GM23338 (cell line): ENCODE measurements around the gene PVALEF. TPM values are rescaled to one million over a fixed set of nuclear protein-coding genes. Genes with fewer than 3 reads are reported as not detected.

Experiments
- ATAC-seq: fragments of 200-7000 bp; cut with Tn5 transposase; 3 replicates; pipeline ENCODE4 v1.9.1; 2020
- DNase-seq: peaks from one replicate; pipeline ENCODE4 v3.0.0-alpha.2; 2015; ENCODE audit warnings: low spot score
- H2AFZ ChIP-seq: fragments of 200-600 bp; sonication (generic); 2 replicates; pipeline ENCODE4 v1.8.0; 2016; ENCODE audit warnings: antibody characterized with exemption, mild to moderate bottlenecking, moderate library complexity
- H3F3A ChIP-seq: fragments of 200-600 bp; sonication (generic); replicated peaks from 2 replicates; pipeline ENCODE4 v1.8.0; 2017; ENCODE audit warnings: antibody characterized with exemption, mixed run types, low read depth
- H3K27ac ChIP-seq: fragments of 200-600 bp; sonication (generic); 2 replicates; pipeline ENCODE4 v1.6.1; 2016; ENCODE audit warnings: low read depth
- H3K27me3 ChIP-seq: fragments of 200-600 bp; sonication (generic); 2 replicates; pipeline ENCODE4 v1.8.0; 2016; ENCODE audit warnings: mild to moderate bottlenecking, mixed run types, moderate library complexity; ENCODE audit not compliant: insufficient read depth
- H3K36me3 ChIP-seq: fragments of 200-600 bp; sonication (generic); 2 replicates; pipeline ENCODE4 v1.8.0; 2016; ENCODE audit warnings: mild to moderate bottlenecking; ENCODE audit not compliant: insufficient read depth
- H3K4me1 ChIP-seq: fragments of 200-600 bp; sonication (generic); 2 replicates; pipeline ENCODE4 v1.8.0; 2016; ENCODE audit warnings: mild to moderate bottlenecking, moderate library complexity; ENCODE audit not compliant: insufficient read depth
- H3K4me2 ChIP-seq: fragments of 200-600 bp; sonication (generic); 2 replicates; pipeline ENCODE4 v1.7.1; 2017; ENCODE audit warnings: mixed run types
- H3K4me3 ChIP-seq: fragments of 200-600 bp; sonication (generic); 2 replicates; pipeline ENCODE4 v1.6.1; 2016; ENCODE audit warnings: mixed run types
- H3K79me2 ChIP-seq: fragments of 200-600 bp; sonication (generic); replicated peaks from 2 replicates; pipeline ENCODE4 v1.8.0; 2017; ENCODE audit warnings: mild to moderate bottlenecking; ENCODE audit not compliant: insufficient read depth
- H3K9me2 ChIP-seq: fragments of 200-600 bp; sonication (generic); 2 replicates; pipeline ENCODE4 v1.8.0; 2017; ENCODE audit not compliant: insufficient read depth
- H4K20me1 ChIP-seq: fragments of 200-600 bp; sonication (generic); replicated peaks from 2 replicates; pipeline ENCODE4 v1.8.0; 2017; ENCODE audit warnings: mild to moderate bottlenecking; ENCODE audit not compliant: insufficient read depth
- H3K27ac Mint-ChIP-seq: 2 replicates; pipeline ENCODE4 v1.8.0; 2020; ENCODE audit warnings: inconsistent platforms, mild to moderate bottlenecking, moderate library complexity, mixed read lengths
- H3K27me3 Mint-ChIP-seq: 3 replicates; pipeline ENCODE4 v1.8.0; 2022; ENCODE audit warnings: low read depth, mild to moderate bottlenecking, moderate library complexity, mixed read lengths, inconsistent platforms; ENCODE audit not compliant: insufficient read depth, poor library complexity
- H3K36me3 Mint-ChIP-seq: 3 replicates; pipeline ENCODE4 v1.8.0; 2021; ENCODE audit warnings: low read depth, mild to moderate bottlenecking, inconsistent platforms, moderate library complexity, mixed read lengths
- H3K4me1 Mint-ChIP-seq: 3 replicates; pipeline ENCODE4 v1.8.0; 2020; ENCODE audit warnings: mild to moderate bottlenecking, inconsistent platforms, mixed read lengths
- H3K4me3 Mint-ChIP-seq: 3 replicates; pipeline ENCODE4 v1.8.0; 2021; ENCODE audit warnings: moderate library complexity, mild to moderate bottlenecking, inconsistent platforms, mixed read lengths
- H3K9me3 Mint-ChIP-seq: 3 replicates; pipeline ENCODE4 v1.8.0; 2020; ENCODE audit warnings: moderate library complexity, mild to moderate bottlenecking, inconsistent platforms, mixed read lengths
- CTCF ChIP-seq, 2 experiments: fragments of 200-600 bp in 1 of 2; sonication (generic) in 1 of 2; conservative IDR thresholded peaks; 2 replicates each; pipeline versions ENCODE4 v1.5.1 to v1.6.1; 2016 to 2017; ENCODE audit warnings: antibody characterized with exemption in 2 of 2, low read depth in 2 of 2, mild to moderate bottlenecking in 2 of 2, moderate library complexity in 1 of 2
- EZH2phosphoT487 ChIP-seq: fragments of 200-600 bp; sonication (generic); IDR thresholded peaks from one replicate; pipeline ENCODE4 v1.8.1; 2018; ENCODE audit warnings: antibody characterized with exemption; ENCODE audit not compliant: unreplicated experiment
- JUNB ChIP-seq: IDR thresholded peaks from one replicate; pipeline ENCODE4 v1.6.1; 2016; ENCODE audit warnings: antibody characterized with exemption; ENCODE audit not compliant: unreplicated experiment
- POLR2AphosphoS5 ChIP-seq: IDR thresholded peaks from 2 replicates; pipeline ENCODE4 v1.6.1; 2016; ENCODE audit warnings: antibody characterized with exemption, low read depth
- ZNF114 ChIP-seq: fragments of 250-450 bp; sonication (Bioruptor Pico); IDR thresholded peaks from 2 replicates; pipeline ENCODE4 v1.5.0; 2020; ENCODE audit warnings: mild to moderate bottlenecking, moderate library complexity
- ZNF331 ChIP-seq: fragments of 250-450 bp; sonication (Bioruptor Pico); IDR thresholded peaks from 2 replicates; pipeline ENCODE4 v1.5.0; 2020; ENCODE audit warnings: low read depth, mild to moderate bottlenecking, moderate library complexity
- polyA plus RNA-seq: library from polyadenylated mRNA; unstranded; fragments of >200 nt; fragmentation: Nextera tagmentation; extraction: Ambion mirVana; gene quantifications from 2 replicates; pipeline ENCODE4 v1.2.1, GENCODE V29; 2016
- total RNA-seq: library from RNA; depleted of rRNA; stranded (reverse); fragments of >200 nt; shearing (Covaris generic); gene quantifications from 2 replicates; pipeline ENCODE4 v1.2.3, GENCODE V29; 2014
- TF ChIP-seq, protein P1 (sequence below): IDR thresholded peaks from 2 replicates; pipeline ENCODE4 v1.6.1; 2016; ENCODE audit warnings: antibody characterized with exemption

The PVALEF gene
- total and polyA plus RNA-seq, 2 experiments from 2014 or later: not detected

DNA sequence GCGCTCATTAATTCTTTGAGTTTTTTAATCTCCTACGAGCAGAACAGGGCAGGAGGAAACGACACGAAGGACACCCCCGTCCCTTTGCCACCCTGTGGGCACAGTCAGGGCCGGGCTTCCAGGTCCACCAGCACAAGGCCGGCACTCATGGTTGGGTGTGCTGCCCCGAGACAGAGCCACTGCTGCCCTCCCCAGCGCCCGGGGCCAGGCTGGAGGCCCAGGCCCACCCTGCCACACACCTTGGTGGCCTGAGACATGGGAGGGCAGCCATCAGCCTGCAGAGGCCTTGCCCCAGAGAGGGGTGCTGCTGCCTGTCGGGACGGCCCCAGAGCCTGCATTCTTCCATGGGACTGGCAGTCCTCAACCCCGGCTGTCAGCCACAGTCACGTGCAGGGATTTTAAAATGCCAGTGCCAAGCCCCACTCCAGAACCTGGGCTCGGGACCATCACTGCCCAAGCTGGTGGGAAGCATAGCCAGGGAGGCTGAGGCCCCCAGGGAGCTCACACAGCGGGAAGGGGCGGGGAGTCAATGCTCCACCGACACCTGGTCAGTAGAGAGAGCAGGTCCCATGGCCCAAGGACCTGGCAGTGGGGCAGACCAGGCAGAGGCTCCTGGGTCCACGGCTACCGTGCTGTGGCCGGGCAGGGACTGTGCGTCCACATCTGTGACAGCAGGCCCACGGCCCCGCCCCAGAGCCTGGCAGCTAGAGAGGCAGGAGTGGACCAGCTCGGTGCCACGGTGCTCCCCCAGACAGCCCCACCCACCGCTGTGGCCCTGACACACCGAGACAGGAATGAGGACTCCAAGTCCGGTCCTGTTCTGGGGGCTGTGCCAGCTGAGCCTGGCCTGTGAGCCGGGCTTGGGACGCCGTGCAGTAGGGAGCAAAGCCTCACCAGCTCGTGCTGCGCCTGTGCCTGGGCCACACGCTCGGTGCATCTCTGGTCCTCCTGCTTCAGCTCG lies 29.9 kb downstream of the PVALEF start (continued):
- no peak for TF ChIP-seq JUNB
- TF ChIP-seq ZNF331 (CRISPR knock-in tag): no peak
- TF ChIP-seq ZNF114 (CRISPR knock-in tag): no peak
- TF ChIP-seq, protein P1, sequence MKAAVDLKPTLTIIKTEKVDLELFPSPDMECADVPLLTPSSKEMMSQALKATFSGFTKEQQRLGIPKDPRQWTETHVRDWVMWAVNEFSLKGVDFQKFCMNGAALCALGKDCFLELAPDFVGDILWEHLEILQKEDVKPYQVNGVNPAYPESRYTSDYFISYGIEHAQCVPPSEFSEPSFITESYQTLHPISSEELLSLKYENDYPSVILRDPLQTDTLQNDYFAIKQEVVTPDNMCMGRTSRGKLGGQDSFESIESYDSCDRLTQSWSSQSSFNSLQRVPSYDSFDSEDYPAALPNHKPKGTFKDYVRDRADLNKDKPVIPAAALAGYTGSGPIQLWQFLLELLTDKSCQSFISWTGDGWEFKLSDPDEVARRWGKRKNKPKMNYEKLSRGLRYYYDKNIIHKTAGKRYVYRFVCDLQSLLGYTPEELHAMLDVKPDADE: no peak
- TF ChIP-seq EZH2phosphoT487: no peak
- no peak for TF ChIP-seq POLR2AphosphoS5

DNA sequence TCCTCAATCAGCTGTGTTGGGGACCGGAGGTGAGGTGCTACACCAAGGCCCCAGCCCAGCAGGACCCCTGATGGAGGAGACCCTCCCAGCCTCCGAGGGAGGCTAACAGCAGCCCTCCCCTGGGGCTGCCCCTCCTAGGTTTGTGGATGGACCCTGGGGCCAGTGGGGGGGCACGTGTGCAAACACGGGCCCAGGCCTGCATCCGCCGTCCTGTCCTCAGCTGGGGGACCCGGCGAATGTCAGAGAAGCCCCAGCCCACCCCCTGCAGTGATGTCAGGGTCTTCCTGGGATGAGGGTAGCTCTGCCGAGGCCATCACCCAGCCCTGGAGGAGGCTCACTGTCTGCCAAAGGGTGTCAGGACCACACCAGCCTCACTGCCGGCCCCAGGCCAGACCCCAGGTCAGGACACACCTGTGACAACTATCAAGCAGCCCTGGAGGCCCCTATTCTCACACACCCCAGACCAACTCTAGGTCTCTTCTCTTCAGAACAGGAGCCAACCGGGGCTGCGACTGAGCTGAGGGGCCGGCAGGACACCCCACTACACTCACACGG lies 30.7 kb downstream of the PVALEF start:
- Mint-ChIP-seq H3K4me1 (no peaks in the 10 kb centered on the region), H3K27ac (no peak overlapping the region), H3K36me3 (peaks cover 9% of the 10 kb centered on the region; the same call in 1 of the 3 replicates), H3K9me3 (no peaks in the 10 kb centered on the region), H3K27me3 (peaks cover 2% of the 10 kb centered on the region), H3K4me3 (no peak overlapping the region)
- H3K27me3 ChIP-seq: no peaks in the 10 kb centered on the region
- no peak for DNase-seq
- no peak overlapping the region for H3K4me3 ChIP-seq
- no peaks in the 10 kb centered on the region; the same call in 1 of the 2 replicates for H3K36me3 ChIP-seq
- no peak for ATAC-seq
- H3K4me1 ChIP-seq: no peaks in the 10 kb centered on the region
- H3F3A ChIP-seq: no peaks in the 10 kb centered on the region
- H3K4me2 ChIP-seq: no peak overlapping the region
- TF ChIP-seq, protein P1: no peak
- TF ChIP-seq CTCF (conservative IDR thresholded peaks at IDR 0.05; ENCODE audit: low read depth in 2 of 2): no peak
- TF ChIP-seq EZH2phosphoT487: no peak
- no peak for TF ChIP-seq ZNF331 (CRISPR knock-in tag)
- no peak for TF ChIP-seq POLR2AphosphoS5
- H3K27ac ChIP-seq: no peak overlapping the region
- no peaks in the 10 kb centered on the region for H3K9me2 ChIP-seq
- H3K79me2 ChIP-seq: no peaks in the 10 kb centered on the region
- H2AFZ ChIP-seq: no peak overlapping the region
- H4K20me1 ChIP-seq: no peaks in the 10 kb centered on the region
